Measurements from ENCODE around the gene MTHFS.

MTHFS gene

GRCh38 chr15:79884204-79884596 is 12.6 kb downstream of the MTHFS start:
- no peak for DNase-seq (ENCODE audit: extremely low read depth, low read depth)
- no peak overlapping the region for H3K4me3 ChIP-seq (replicated peaks; ENCODE audit: low read depth, low read length)
- TF ChIP-seq CTCF (IDR thresholded peaks at IDR 0.05; ENCODE audit: low read depth, low read length, missing control alignments): no peak

GRCh38 chr15:79883579-79884203 is 13.1 kb downstream of the MTHFS start:
- DNase-seq (ENCODE audit: extremely low read depth, low read depth): no peak
- no peak for TF ChIP-seq CTCF (IDR thresholded peaks at IDR 0.05; ENCODE audit: low read depth, low read length, missing control alignments)

DNA sequence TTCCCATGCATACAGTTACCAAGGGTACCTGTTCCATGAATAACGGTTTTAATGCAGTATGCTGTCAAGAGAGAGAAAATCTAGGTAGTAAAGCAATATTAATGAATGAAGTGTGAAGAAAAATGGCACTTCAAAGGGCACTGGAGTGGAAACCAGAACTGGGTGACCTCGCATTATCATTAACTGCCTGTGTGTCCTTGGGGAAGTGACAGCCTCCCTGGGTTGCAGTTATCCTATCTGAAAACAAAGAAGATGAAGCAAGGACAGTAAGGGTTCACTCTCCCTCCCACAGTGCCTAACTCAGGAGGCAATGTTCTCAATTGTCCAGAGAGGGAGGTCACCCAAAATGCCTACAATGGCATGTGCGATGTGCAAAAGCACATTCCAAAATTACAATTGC is 15.1 kb downstream of the MTHFS start:
- no peak for DNase-seq (ENCODE audit: extremely low read depth, low read depth)
- TF ChIP-seq CTCF (IDR thresholded peaks at IDR 0.05; ENCODE audit: low read depth, low read length, missing control alignments): no peak
- H3K4me3 ChIP-seq (replicated peaks; ENCODE audit: low read depth, low read length): no peak overlapping the region

More at GRCh38 chr15:79883579-79884203, 13.1 kb downstream of the MTHFS start:
- no peak overlapping the region for H3K4me3 ChIP-seq (replicated peaks; ENCODE audit: low read depth, low read length)

DNA sequence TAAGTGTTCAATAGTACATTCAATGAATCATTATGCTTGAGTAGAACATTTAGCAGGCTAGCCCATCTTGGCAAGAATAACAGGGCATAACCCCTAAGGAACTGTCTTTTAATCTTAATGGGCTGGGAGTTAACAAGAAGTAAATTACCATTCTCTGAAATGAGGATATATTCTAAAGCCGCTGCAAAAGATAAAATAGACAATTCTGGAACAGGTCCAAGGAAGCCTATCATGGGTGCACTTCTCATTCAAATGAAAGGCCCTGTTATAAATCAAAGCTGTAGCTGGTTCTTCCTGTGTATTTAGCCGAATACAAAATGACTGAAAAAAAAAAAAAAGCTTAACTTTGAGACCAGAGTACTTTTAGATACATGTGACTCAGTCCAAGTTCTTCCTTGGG is 15.6 kb downstream of the MTHFS start:
- TF ChIP-seq CTCF (IDR thresholded peaks at IDR 0.05; ENCODE audit: low read depth, low read length, missing control alignments): no peak
- H3K4me3 ChIP-seq (replicated peaks; ENCODE audit: low read depth, low read length): no peak overlapping the region
- no peak for DNase-seq (ENCODE audit: extremely low read depth, low read depth)

GRCh38 chr15:79878078-79878705 is 18.6 kb downstream of the MTHFS start:
- no peak for TF ChIP-seq CTCF (IDR thresholded peaks at IDR 0.05; ENCODE audit: low read depth, low read length, missing control alignments)
- no peak for DNase-seq (ENCODE audit: extremely low read depth, low read depth)
- H3K4me3 ChIP-seq (replicated peaks; ENCODE audit: low read depth, low read length): no peak overlapping the region

DNA sequence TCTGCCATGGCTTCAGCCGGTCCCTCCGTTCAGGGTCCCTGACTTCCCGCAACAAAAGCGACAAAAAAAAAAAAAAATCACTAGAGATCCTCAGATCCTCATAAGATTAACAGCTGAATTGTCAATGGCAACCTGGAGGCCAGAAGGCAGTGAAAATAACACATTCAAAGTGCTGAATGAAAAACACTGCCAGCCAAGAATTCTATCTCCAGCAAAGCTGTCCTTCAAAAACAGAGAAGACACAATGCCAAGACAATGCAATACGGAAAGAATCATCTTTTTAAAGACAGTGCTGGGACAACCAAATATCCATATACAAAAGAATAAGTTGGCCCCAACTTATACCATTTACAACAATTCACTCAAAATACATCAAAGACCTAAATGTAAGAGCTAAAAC is 21.6 kb downstream of the MTHFS start:
- no peak for DNase-seq (ENCODE audit: extremely low read depth, low read depth)
- no peak for TF ChIP-seq CTCF (IDR thresholded peaks at IDR 0.05; ENCODE audit: low read depth, low read length, missing control alignments)

More for the DNA sequence above, 21.6 kb downstream of the MTHFS start:
- H3K4me3 ChIP-seq (replicated peaks; ENCODE audit: low read depth, low read length): no peak overlapping the region

All from HFF-Myc (cell line).